Hepatocyte (in vitro differentiated cells): Measurements from ENCODE around the gene KIFC3.

Source experiments
- EZH2 ChIP-seq: fragments of 200-600 bp; sonication (generic); IDR thresholded peaks from 2 replicates; pipeline ENCODE4 v1.6.1; 2016; ENCODE audit warnings: antibody characterized with exemption, mild to moderate bottlenecking, borderline replicate concordance
- TF ChIP-seq, protein P1 (sequence below): fragments of 200-600 bp; sonication (generic); IDR thresholded peaks from 2 replicates; pipeline ENCODE4 v1.5.1; 2016; ENCODE audit warnings: antibody characterized with exemption, mild to moderate bottlenecking; ENCODE audit not compliant: poor library complexity

DNA sequence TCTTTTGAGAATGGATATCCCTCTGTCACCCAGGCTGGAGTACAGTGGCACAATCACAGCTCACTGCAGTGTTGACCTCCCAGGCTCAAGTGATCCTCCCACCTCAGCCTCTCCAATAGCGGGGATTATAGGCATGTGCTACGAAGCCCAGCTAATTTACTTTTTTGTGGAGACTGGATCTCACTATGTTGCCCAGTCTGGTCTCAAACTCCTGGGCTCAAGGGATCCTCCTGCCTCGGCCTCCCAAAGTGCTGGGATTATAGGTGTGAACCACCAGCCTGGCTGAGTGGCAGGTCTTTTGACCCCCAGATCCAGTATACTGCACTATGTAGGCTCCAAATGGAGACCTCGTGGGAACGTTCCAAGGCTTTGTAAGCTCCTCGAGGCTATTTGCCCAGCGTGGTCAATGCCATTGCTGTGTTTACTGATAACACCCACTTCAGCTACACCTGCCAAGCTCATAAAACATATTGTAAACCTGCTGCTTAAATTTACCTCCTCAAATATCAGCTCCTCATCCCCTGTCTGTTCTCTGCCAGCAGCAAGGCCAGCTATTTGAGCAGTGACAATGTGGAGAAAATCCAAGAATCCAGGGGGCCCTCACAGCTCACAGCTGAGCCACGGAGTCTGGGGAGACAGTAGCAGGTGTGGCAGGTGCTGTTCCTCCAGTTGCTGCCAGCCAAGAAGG lies 16.2 kb upstream of the KIFC3 start:
- TF ChIP-seq EZH2: no peak
- TF ChIP-seq, protein P1, sequence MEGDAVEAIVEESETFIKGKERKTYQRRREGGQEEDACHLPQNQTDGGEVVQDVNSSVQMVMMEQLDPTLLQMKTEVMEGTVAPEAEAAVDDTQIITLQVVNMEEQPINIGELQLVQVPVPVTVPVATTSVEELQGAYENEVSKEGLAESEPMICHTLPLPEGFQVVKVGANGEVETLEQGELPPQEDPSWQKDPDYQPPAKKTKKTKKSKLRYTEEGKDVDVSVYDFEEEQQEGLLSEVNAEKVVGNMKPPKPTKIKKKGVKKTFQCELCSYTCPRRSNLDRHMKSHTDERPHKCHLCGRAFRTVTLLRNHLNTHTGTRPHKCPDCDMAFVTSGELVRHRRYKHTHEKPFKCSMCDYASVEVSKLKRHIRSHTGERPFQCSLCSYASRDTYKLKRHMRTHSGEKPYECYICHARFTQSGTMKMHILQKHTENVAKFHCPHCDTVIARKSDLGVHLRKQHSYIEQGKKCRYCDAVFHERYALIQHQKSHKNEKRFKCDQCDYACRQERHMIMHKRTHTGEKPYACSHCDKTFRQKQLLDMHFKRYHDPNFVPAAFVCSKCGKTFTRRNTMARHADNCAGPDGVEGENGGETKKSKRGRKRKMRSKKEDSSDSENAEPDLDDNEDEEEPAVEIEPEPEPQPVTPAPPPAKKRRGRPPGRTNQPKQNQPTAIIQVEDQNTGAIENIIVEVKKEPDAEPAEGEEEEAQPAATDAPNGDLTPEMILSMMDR: no peak
